Subcutaneous abdominal adipose tissue (tissue), 5 donors: ENCODE measurements around the gene FGGY.
A peak's percentile ranks its signal among the peaks of the same experiment; 100 is the strongest.
"Not testable (repeated sequence)": the region's sequence is repeated elsewhere in the genome, so short reads cannot be mapped to it uniquely, and the experiment has no call there.

ENCODE experiments used
- H3K27ac ChIP-seq: one replicate; pipeline ENCODE4 v1.7.0; 2013; ENCODE audit warnings: low read depth, mild to moderate bottlenecking, inconsistent platforms, low read length, moderate library complexity
- H3K27me3 ChIP-seq, 5 donors: one replicate each; pipeline ENCODE4 v1.7.0; 2013; ENCODE audit warnings: low read length in 5 of 5, inconsistent platforms in 1 of 5; ENCODE audit not compliant: control insufficient read depth in 5 of 5, insufficient read depth in 4 of 5
- H3K36me3 ChIP-seq, 5 donors: one replicate each; pipeline ENCODE4 v1.7.0; 2013; ENCODE audit warnings: low read length in 5 of 5; ENCODE audit not compliant: control insufficient read depth in 5 of 5, insufficient read depth in 5 of 5
- H3K4me1 ChIP-seq, 5 donors: one replicate each; pipeline ENCODE4 v1.7.0; 2013; ENCODE audit warnings: low read length in 5 of 5, mild to moderate bottlenecking in 3 of 5, moderate library complexity in 1 of 5; ENCODE audit not compliant: control insufficient read depth in 5 of 5, insufficient read depth in 5 of 5
- H3K4me3 ChIP-seq, 5 donors: one replicate each; pipeline ENCODE4 v1.7.0; 2013; ENCODE audit warnings: low read length in 5 of 5, low read depth in 1 of 5
- H3K9ac ChIP-seq, 5 donors: one replicate each; pipeline ENCODE4 v1.7.0; 2013; ENCODE audit warnings: low read length in 5 of 5, mild to moderate bottlenecking in 4 of 5, moderate library complexity in 3 of 5
- H3K9me3 ChIP-seq, 5 donors: one replicate each; pipeline ENCODE4 v1.7.0; 2013; ENCODE audit warnings: low read length in 5 of 5; ENCODE audit not compliant: control insufficient read depth in 5 of 5
- donor health status: healthy.
- donor health status: healthy.
- donor health status: healthy.
- donor health status: healthy.
- donor health status: healthy.

Gene FGGY

DNA sequence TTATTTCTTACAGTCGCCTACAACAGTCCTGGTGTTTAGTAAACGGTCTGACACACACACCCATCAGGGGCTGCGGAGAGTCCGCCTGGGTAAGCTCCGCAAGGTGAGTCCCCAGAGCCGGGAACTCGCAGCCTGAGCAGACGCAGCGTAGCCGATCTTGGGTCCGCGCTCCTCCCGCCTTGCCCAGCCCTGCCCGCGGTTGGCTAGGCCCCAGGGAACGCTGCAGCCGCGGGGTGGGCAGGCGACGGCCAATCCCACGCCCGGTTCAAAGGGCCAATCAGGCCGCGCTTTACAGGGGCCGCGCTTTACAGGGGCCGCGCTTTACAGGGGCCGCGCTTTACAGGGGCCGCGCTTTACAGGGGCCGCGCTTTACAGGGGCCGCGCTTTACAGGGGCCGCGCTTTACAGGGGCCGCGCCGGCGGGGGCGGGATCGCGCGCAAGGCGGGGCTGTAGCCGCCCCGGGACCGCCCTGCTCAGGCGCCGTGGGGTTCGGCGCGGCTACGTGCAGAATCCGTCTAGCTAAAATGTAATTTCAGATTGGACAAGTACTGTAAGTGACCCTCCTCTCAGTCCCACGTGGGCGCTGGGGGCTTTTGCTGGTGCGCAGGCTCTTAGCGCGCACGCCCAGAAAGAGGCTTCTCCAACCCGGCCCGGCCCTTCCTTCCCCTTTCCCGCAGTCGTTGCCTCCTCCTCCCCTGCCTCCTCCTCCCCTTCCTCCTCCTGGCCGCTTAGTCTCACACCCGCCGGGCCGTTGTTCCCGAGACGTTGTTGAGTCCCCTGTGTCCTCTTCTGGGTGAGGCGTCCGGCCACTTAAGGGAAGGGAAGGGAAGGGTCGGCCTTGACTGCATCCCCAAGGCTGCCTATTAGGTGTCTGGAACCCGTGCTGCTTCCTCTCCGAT, at the start of gene FGGY:
TSS of gene FGGY (plus strand) at position 737 of the 899 bp plus-strand sequence. CDS start 24,456 bp downstream, outside the sequence.
- peak within 1 kb of the TSS; percentile 96 for H3K27ac ChIP-seq
- peak within 1 kb of the TSS; percentile 62 to 95 (median 72) for H3K4me3 ChIP-seq

DNA sequence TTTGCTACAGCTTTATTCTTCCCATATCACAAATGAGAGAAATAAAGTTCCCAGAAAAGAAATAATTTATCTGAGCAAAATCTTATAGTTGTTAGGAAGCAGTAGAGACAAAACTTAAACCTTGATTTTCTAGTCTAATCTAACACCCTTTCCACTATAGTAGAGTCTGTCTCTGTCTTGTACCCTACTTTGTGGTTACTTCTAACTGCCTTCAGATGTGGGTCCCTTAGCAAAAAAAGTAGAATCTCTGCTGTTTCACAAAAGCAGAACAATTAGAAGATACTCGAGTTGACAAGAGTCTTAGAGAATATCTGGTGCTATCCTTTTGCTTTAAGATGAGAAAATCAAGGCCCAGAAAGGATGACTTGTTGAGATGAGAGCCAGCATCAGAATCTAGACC, 48.1 kb upstream of the FGGY start:
- H3K4me3 ChIP-seq = no peak overlapping the region
- H3K27ac ChIP-seq = no peak overlapping the region
- H3K9me3 ChIP-seq = peaks cover 0 to 10% (median 0%) of the 10 kb centered on the region in 5 donors
- H3K4me1 ChIP-seq = peaks cover 0 to 3% (median 1%) of the 10 kb centered on the region in 5 donors
- no peaks in the 10 kb centered on the region for H3K36me3 ChIP-seq
- H3K9ac ChIP-seq = no peak overlapping the region
- no peaks in the 10 kb centered on the region for H3K27me3 ChIP-seq

More for the DNA sequence above, at the start of gene FGGY:
- peak within 1 kb of the TSS; percentile 84 to 91 (median 87) for H3K9ac ChIP-seq
- no peaks in the 10 kb centered on the region for H3K36me3 ChIP-seq
- no peaks in the 10 kb centered on the region for H3K27me3 ChIP-seq
- peaks cover 0 to 45% (median 36%) of the 10 kb centered on the region in 5 donors for H3K4me1 ChIP-seq
- no peaks in the 10 kb centered on the region for H3K9me3 ChIP-seq

- Histone ChIP-seq H3K9me3 (peaks cover 0 to 5% (median 0%) of the 10 kb centered on the region in 5 donors), H3K4me1 (peaks cover 0 to 3% (median 1%) of the 10 kb centered on the region in 5 donors), H3K36me3 (no peaks in the 10 kb centered on the region), H3K27me3 (no peaks in the 10 kb centered on the region), H3K9ac (no peak overlapping the region), H3K4me3 (no peak overlapping the region), H3K27ac (no peak overlapping the region)
Observed at GRCh38 chr1:59249396-59250137, 47.3 kb upstream of the FGGY start.

- not testable (repeated sequence) for H3K36me3 ChIP-seq, H3K4me3 ChIP-seq, H3K9ac ChIP-seq
Observed at GRCh38 chr1:59251061-59251460, 45.8 kb upstream of the FGGY start.

DNA sequence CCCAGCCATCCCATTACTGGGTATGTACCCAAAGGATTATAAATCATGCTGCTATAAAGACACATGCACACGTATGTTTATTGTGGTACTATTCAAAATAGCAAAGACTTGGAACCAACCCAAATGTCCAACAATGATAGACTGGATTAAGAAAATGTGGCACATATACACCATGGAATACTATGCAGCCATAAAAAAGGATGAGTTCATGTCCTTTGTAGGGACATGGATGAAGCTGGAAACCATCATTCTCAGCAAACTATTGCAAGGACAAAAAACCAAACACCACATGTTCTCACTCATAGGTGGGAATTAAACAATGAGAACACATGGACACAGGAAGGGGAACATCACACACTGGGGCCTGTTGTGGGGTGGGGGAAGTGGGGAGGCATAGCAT, 40.5 kb upstream of the FGGY start:
- H3K9me3 ChIP-seq, H3K36me3 ChIP-seq, H3K4me3 ChIP-seq, H3K27ac ChIP-seq, H3K9ac ChIP-seq, H3K27me3 ChIP-seq: not testable (repeated sequence)
- H3K4me1 ChIP-seq = peaks cover 2 to 17% (median 11%) of the 10 kb centered on the region in 5 donors

More at GRCh38 chr1:59251061-59251460, 45.8 kb upstream of the FGGY start:
- H3K27me3 ChIP-seq, H3K9me3 ChIP-seq, H3K27ac ChIP-seq, H3K4me1 ChIP-seq: not testable (repeated sequence)

DNA sequence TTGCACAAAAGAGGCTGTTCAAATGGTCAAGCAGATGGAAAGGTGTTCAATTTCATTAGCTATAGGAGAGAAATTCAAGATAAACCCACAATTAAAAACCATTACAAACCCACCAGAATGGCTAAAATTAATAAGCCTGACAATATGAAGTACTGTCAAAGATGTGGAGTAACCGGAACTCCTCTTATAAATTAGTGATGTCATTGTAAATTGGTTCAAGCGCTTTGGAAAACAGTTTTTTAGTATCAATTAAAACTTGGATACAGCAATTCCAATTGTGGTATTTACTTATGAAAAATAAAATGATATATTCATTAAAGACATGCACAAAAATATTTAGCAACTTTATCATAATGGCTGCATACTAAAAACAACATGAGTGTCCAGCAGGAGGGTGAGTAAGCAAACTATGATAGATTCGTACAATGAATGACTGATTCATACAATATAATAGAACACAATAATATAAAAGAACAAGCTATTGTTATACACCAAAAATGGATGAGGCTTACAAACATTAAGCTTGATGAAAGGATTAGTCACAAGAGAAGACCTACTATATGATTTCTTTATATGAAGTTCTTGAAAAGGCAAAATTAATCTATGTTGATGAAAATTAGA, 38.4 kb upstream of the FGGY start:
- Histone ChIP-seq H3K27ac (no peak overlapping the region), H3K9me3 (no peaks in the 10 kb centered on the region), H3K4me3 (no peak overlapping the region), H3K27me3 (no peaks in the 10 kb centered on the region), H3K9ac (no peak overlapping the region), H3K4me1 (peaks cover 2 to 25% (median 19%) of the 10 kb centered on the region in 5 donors), H3K36me3 (no peaks in the 10 kb centered on the region)

GRCh38 chr1:59261537-59261936, 35.4 kb upstream of the FGGY start:
- Histone ChIP-seq H3K27me3 (no peaks in the 10 kb centered on the region), H3K27ac (peak overlapping the region; percentile 33), H3K4me3 (no peak overlapping the region), H3K9me3 (no peaks in the 10 kb centered on the region), H3K4me1 (peaks cover 2 to 36% (median 25%) of the 10 kb centered on the region in 5 donors), H3K9ac (peak overlapping the region in 1 of 5 donors; percentile 1), H3K36me3 (no peaks in the 10 kb centered on the region)

- Histone ChIP-seq H3K36me3 (no peaks in the 10 kb centered on the region), H3K9me3 (no peaks in the 10 kb centered on the region), H3K4me1 (peaks cover 2 to 47% (median 32%) of the 10 kb centered on the region in 5 donors), H3K9ac (no peak overlapping the region), H3K27ac (no peak overlapping the region), H3K27me3 (no peaks in the 10 kb centered on the region), H3K4me3 (no peak overlapping the region)
Observed at GRCh38 chr1:59262631-59263030, 34.3 kb upstream of the FGGY start.

GRCh38 chr1:59263111-59263510, 33.8 kb upstream of the FGGY start:
- H3K9ac ChIP-seq = no peak overlapping the region
- no peaks in the 10 kb centered on the region for H3K36me3 ChIP-seq
- no peaks in the 10 kb centered on the region for H3K27me3 ChIP-seq
- H3K4me1 ChIP-seq = peaks cover 2 to 48% (median 32%) of the 10 kb centered on the region in 5 donors
- no peak overlapping the region for H3K27ac ChIP-seq
- H3K4me3 ChIP-seq = no peak overlapping the region
- H3K9me3 ChIP-seq = no peaks in the 10 kb centered on the region
